ENCODE measurements around the gene FANCL.

DNA sequence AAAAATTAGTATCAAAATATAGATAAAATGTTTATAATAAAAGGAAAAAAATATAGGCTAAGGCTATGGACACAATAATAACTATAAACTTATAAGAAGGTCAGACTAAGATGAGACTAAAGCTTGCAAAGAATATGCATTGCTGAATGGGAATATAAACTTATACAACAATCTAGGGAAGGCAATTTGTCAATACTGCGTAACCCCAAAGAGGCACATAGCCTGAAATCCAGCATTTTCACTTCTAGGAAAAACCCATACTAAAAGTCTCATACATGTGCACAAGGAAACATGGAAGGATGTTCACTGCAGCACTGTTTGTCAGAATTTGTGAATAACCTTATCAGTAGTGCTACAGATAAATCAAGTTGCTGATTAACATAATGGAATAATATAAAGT lies 45.5 kb downstream of the FANCL start:
- no peak for TF ChIP-seq POLR2A (IDR thresholded peaks at IDR 0.05)
- TF ChIP-seq CTCF (IDR thresholded peaks at IDR 0.05) = no peak
- TF ChIP-seq POLR2AphosphoS5 (IDR thresholded peaks at IDR 0.05) = no peak
